Stimulated activated naive CD4-positive, alpha-beta T cell treated with Interleukin-2 at 50 U/mL for 16 hours (primary cell): ENCODE data around the gene STUB1.
"Not testable (repeated sequence)": the region's sequence is repeated elsewhere in the genome, so short reads cannot be mapped to it uniquely, and the experiment has no call there.

Experiments
- DNase-seq: peaks from one replicate; lab custom pipeline; 2025; lab: John Stamatoyannopoulos, UW

Gene STUB1

DNA sequence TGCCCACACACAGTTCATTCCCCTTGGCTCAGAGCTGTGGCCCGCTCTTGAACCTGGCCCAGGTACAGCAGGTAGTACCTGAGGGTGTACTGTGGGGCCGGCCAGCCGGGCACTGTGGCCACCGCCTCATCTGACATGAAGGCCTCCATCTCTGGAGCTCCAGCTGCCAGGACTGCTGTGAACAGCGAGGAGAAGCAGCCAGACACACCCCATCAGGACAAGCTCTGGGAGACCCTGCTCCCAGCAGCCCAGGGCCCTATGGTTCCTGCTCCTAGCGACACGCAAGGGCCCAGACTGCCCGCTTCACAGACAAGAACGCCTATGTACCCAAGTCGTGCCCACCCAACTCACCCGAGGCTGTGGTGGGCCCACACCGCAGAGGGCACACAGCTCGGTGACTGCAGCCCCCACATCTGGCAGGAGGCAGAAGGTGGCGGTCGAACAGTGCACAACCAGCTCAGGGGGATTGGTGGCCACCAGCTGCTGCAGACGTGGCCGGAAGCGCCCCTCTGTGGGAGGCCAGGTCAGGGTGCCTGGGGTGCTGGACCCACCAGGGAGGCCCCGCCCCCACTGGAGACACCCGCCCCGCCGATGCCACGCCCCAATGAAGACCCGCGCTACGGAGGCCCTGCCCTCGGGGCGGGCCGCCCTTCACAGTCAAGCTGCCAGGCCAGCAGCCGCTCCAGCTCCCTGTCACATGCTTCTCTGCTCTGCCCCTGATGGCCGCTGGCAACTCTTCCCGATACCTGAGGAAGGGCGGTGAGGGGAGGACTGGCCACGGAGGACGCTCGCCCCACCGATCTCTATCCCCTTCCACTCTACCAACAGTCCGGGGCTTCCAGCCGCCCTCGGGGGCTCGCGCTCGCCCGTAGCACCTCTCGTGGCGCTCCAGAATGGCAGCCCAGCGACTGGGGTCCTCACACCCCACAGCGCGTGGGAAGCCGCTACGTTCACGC lies 1.1 kb upstream of the STUB1 start:
- DNase-seq: peak; percentile 35

DNA sequence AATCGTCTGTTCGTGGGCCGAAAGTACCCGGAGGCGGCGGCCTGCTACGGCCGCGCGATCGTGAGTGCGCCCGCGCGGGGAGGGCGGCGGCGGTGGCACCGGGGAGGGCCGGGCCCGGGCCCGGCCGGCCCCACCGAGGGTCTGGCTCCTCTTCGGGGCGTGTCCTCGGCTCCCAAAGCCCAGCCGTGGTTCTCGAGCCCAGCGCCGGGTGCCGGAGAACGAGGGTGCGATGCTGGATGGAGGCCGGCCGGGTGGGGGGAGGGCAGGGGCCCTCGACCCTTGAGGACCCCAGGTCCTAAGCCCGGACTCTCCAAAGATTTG lies 375 bp downstream of the STUB1 start:
- no peak for DNase-seq

GRCh38 chr16:680967-681745 lies 946 bp downstream of the STUB1 start:
- no peak for DNase-seq

DNA sequence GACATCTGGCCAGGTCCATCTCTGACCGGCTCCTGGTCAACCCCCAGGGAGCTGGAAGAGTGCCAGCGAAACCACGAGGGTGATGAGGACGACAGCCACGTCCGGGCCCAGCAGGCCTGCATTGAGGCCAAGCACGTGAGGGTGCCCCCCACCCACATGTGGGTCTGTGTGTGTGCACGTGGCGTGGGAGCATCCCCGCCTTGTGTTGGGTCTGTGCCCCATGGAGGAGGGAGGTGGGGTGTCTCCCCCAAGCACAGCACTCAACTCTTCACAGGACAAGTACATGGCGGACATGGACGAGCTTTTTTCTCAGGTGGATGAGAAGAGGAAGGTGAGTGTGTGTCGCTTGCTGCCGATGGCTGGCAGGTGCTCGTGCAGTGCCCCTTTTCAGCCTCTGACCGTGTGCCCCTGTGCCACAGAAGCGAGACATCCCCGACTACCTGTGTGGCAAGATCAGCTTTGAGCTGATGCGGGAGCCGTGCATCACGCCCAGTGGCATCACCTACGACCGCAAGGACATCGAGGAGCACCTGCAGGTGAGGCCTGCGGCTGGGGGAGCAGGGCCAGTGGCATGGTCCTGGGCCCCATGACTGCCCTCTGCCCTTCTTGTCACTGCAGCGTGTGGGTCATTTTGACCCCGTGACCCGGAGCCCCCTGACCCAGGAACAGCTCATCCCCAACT lies 1.7 kb downstream of the STUB1 start:
- no peak for DNase-seq

DNA sequence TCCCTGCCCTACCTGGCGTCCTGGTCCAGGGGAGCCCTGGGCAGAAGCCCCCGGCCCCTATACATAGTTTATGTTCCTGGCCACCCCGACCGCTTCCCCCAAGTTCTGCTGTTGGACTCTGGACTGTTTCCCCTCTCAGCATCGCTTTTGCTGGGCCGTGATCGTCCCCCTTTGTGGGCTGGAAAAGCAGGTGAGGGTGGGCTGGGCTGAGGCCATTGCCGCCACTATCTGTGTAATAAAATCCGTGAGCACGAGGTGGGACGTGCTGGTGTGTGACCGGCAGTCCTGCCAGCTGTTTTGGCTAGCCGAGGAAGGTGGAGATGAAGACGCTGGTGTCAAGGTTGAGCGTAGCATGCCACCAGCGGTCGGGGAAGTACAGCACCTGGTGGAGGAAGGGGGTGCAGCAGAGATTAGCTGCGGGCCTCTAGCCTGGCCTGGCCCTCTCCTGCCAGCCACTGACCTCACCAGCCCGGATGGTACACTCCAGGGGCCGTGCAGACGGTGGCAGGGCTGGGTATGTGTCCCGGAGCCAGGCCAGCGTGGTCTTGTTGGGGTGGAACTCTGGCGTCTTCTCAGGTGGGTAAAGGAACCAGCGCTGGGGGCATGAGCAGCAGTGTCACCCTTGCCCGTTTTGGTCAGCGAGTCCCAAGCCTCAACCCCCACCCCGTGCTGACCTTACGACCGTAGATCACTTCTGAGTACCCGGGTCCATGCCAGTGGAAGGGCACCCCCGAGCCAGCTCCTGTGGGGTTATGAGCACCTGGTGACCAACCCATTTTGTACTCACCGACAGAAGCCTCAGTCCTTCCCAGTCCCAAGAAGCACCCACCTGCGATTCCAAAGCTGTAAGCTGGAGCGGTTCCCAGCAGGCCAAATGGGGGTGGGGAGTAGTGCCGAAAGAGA lies 2.5 kb downstream of the STUB1 start:
- no peak for DNase-seq

GRCh38 chr16:683396-684070 lies 3.3 kb downstream of the STUB1 start:
- no peak for DNase-seq

- peak; percentile 97 for DNase-seq
These were observed 4.0 kb downstream of the STUB1 start, which contains the start of gene JMJD8 for GRCh38 chr16:684071-684794. TSS of gene JMJD8 (minus strand) at chr16:684334. CDS start at chr16:684319, 15 bp downstream.

DNA sequence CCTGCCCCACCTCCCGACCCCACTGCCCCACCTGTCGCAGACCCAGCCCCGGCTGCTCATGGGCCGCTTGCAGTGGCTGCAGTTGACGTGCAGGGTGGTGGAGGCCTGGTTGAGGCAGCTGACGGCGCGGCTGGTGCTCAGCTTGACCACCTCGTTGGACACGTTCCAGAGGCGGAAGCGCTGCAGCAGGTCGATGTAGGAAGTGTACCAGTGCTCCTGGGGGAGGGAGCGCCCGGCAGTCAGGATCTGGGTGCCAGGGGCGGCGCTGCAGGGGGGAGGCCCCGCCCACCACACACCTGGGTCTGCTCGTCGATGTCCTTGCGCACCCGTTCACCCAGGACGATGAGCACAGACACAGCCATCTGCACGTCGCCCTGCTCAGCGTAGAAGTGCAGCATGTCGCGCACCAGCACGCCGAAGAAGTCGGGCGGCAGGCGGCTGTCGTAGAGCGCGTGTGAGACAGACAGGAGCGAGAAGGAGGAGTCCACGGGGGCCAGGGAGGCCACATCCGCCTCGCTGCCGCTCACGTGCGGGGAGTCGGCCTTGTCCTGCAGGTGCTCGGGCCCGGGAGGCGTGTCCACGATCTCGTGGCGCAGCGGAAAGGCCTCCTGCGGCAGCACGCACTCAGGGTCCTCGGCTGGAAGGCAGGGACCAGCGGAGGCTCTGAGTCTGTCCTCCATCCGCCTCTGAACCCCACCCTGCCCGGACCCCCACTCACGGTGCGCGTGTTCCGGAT lies 4.9 kb downstream of the STUB1 start:
- DNase-seq: no peak

DNA sequence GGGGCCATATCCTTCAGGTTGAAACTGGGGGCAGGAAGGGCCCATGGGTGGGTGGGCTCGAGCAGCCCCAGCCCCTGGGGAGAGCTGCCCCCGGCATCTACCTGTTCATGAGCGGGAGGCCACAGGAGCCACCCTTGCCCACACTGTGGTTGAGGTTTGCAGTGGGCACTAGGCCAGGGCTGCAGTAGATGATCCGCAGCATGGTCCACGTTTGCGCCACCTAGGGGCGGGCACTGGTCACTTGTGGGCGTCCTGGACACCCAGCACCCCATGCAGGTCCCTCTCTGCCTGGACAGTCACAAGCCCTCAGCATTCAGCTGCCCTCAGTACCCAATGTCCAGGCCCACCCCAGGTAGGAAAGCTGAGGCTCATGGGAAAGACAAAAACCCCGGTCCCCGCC lies 5.8 kb downstream of the STUB1 start:
- no peak for DNase-seq

DNA sequence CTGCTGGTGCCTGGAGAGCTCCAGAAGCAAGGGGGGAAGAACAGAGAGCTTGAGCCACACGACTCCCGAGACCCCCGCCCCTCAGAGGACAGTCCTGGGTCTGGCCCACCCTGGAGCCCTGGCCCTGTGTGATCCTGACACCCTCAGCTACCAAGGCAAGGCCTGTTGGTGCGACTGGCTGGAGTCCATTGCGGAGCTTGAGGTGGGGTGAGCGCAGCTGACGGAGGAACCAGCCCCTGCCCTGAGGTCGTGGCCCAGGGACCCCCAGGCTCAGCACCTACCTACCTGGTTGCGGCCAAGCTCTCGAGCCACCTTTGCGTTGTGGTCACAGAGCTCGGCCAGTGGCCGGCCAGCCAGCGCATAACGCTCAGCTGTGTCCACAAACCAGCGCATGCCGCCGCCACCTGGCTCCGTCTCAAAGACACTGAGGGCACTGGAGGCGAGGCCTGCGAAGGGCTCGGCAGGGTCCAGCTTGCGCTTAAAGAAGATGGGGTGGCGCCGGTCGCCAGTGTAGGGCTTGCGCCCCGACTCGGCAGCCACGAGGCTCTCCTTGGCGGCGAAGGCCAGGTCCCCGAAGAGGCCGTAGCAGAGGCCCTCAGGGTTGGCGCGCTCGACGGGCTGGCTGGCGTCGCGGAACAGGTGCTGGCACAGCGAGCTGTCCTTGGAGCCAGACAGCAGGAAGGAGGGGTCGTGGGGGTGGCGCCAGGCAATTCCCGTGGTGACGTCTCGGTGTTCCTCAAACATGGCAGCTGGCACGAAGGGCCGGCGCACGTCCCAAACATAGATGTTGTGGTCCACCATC lies 6.5 kb downstream of the STUB1 start:
- no peak for DNase-seq

DNA sequence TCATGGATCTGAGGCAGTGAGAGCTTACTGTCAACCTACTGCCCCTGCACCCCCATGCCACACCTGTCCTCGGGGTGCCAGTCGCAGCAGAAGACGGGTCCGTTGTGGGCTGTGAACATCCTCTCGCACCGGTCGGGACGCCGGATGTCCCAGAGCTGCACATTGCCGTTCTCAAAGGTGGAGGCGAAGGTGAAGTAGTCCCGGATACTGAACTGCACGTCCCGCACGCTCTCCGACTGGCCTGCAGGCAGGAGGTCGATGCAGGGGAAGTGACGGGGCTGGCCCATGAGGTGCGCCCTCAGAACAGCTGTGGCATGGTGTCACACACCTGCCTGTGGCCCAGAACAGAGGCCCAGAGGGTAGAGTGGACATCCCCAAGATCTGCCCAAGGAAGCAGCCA lies 7.3 kb downstream of the STUB1 start:
- DNase-seq: no peak

GRCh38 chr16:689175-689897 lies 9.1 kb downstream of the STUB1 start:
- DNase-seq: no peak

DNA sequence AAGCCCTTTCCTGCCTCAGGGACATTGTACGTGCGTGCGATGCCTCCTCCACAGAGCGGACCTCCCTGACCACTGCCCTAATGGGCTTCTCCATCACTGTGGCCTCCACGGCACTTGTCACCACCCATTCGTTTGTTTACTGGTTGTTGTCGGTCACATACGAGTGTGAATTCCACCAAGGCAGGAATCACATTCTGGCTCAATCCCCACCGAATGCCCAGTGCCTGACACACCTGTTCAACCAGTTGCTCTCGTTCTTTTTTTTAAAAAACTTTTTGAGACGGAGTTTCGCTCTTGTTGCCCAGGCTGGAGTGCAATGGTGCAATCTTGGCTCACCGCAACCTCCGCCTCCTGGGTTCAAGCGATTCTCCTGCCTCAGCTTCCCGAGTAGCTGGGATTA lies 11.0 kb downstream of the STUB1 start:
- DNase-seq: not testable (repeated sequence)

DNA sequence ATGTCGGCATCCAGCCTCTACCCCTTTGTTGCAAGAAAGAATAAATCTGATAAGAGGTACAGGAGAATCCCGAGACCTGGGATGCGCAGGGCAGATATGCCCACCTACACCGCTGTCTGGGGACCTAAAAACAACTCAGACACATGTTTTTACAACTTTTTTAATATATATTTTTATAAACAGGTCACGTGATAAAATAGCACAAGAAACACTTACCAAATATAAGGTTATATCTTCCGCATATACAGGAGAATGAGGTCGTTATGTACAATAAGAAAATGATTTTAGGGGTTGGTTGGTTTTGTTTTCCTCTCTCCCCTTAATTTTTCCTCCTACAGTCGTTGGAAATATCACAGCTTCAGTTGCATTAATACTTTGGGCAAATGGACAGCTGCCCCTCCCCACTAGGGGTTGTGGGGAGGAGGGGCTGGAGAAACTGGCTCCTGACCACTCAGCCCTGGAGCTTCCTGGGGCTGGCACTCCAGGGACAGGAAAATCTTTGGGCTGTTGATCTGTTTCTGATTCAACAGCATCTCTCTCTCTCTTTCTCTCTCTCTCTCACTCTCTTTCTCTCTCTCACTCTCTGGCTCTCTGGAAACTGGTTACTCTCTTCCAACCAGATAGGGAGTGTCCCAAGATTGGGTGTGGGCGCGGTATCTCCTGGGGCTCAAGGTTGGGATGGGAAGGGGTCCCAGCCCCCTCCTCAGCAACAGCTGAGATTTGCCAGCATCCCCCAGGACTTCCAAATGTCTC lies 12.3 kb downstream of the STUB1 start:
- no peak for DNase-seq

DNA sequence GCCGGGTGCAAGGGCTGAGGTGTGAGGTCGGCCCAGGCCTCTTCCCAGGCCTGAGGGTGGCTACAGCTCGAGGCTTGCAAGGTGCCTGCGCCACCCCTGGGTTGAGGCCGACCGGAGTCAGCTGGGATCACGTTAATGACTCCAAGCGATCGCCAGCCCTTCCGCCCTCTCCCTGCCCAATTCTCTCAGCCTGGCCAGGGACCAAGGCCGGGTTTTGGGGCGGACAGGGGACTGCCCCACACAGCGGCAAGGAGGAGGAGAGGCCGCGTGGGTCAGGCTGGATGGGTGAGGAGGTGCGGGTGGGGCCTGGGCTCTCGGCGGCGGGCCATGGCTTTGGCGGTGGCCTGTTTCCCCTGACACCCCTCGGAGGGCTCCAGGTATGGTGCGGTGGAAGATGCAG lies 13.2 kb downstream of the STUB1 start:
- no peak for DNase-seq

- no peak for DNase-seq
These were observed 13.6 kb downstream of the STUB1 start for GRCh38 chr16:693766-694165.

GRCh38 chr16:694187-694862 lies 14.1 kb downstream of the STUB1 start:
- DNase-seq: no peak
